ENCODE measurements around the gene TMEM255B. TPM values are rescaled to one million over a fixed set of nuclear protein-coding genes. Genes with fewer than 3 reads are reported as not detected.

Gene TMEM255B
- total RNA-seq, 1 donor from 2014 or later = 0.26 TPM

GRCh38 chr13:113837560-113838355 is 78.7 kb downstream of the TMEM255B start:
- Histone ChIP-seq H3K9me3 (ENCODE audit: low read depth) (no peaks in the 10 kb centered on the region), H3K4me1 (peaks cover 15% of the 10 kb centered on the region), H3K36me3 (no peaks in the 10 kb centered on the region), H3K27ac (peak overlapping the region; percentile 2), H2AFZ (replicated peaks) (no peak overlapping the region), H3F3A (ENCODE audit: low read depth) (no peaks in the 10 kb centered on the region), H3K4me3 (no peak overlapping the region), H3K4me2 (no peak overlapping the region), H3K79me2 (ENCODE audit: low read depth) (no peaks in the 10 kb centered on the region), H3K27me3 (no peaks in the 10 kb centered on the region), H4K20me1 (ENCODE audit: low read depth) (no peaks in the 10 kb centered on the region), H3K9ac (no peak overlapping the region)
- DNase-seq (ENCODE audit: low spot score) = no peak
- Mint-ChIP-seq H3K4me3 (no peak overlapping the region), H3K27me3 (ENCODE audit: insufficient read depth, low read depth) (peaks cover 8% of the 10 kb centered on the region), H3K4me1 (peaks cover 18% of the 10 kb centered on the region), H3K27ac (peak overlapping the region; percentile 84), H3K9me3 (no peaks in the 10 kb centered on the region), H3K36me3 (no peaks in the 10 kb centered on the region)
- no peak for TF ChIP-seq EZH2 (IDR thresholded peaks at IDR 0.05)
- TF ChIP-seq EZH2phosphoT487 (IDR thresholded peaks at IDR 0.05) = no peak
- no peak for TF ChIP-seq CTCF (IDR thresholded peaks at IDR 0.05)

GRCh38 chr13:113838711-113839201 is 79.7 kb downstream of the TMEM255B start:
- Histone ChIP-seq H3K9me3 (ENCODE audit: low read depth) (no peaks in the 10 kb centered on the region), H3K36me3 (no peaks in the 10 kb centered on the region), H3K79me2 (ENCODE audit: low read depth) (no peaks in the 10 kb centered on the region), H3K4me1 (peaks cover 15% of the 10 kb centered on the region), H3K4me2 (no peak overlapping the region), H3F3A (ENCODE audit: low read depth) (no peaks in the 10 kb centered on the region), H4K20me1 (ENCODE audit: low read depth) (no peaks in the 10 kb centered on the region), H3K4me3 (no peak overlapping the region), H3K27ac (no peak overlapping the region), H3K9ac (no peak overlapping the region), H3K27me3 (no peaks in the 10 kb centered on the region), H2AFZ (replicated peaks) (no peak overlapping the region)
- no peak overlapping the region for H3K27ac Mint-ChIP-seq
- H3K9me3 Mint-ChIP-seq = no peaks in the 10 kb centered on the region
- H3K36me3 Mint-ChIP-seq = no peaks in the 10 kb centered on the region
- H3K4me1 Mint-ChIP-seq = peaks cover 18% of the 10 kb centered on the region
- no peak overlapping the region for H3K4me3 Mint-ChIP-seq
- DNase-seq (ENCODE audit: low spot score) = no peak
- H3K27me3 Mint-ChIP-seq (ENCODE audit: insufficient read depth, low read depth) = peaks cover 8% of the 10 kb centered on the region
- TF ChIP-seq EZH2 (IDR thresholded peaks at IDR 0.05) = no peak

GRCh38 chr13:113839536-113840204 is 80.6 kb downstream of the TMEM255B start:
- H3K4me1 Mint-ChIP-seq = peaks cover 22% of the 10 kb centered on the region
- Histone ChIP-seq H3K36me3 (no peaks in the 10 kb centered on the region), H3K79me2 (ENCODE audit: low read depth) (no peaks in the 10 kb centered on the region), H3K9me3 (ENCODE audit: low read depth) (no peaks in the 10 kb centered on the region), H4K20me1 (ENCODE audit: low read depth) (no peaks in the 10 kb centered on the region), H2AFZ (replicated peaks) (no peak overlapping the region), H3K27ac (no peak overlapping the region), H3K4me2 (no peak overlapping the region), H3K4me1 (peaks cover 15% of the 10 kb centered on the region), H3K9ac (no peak overlapping the region), H3F3A (ENCODE audit: low read depth) (no peaks in the 10 kb centered on the region), H3K27me3 (no peaks in the 10 kb centered on the region), H3K4me3 (no peak overlapping the region)
- peaks cover 3% of the 10 kb centered on the region for H3K36me3 Mint-ChIP-seq
- H3K27me3 Mint-ChIP-seq (ENCODE audit: insufficient read depth, low read depth) = peaks cover 6% of the 10 kb centered on the region
- H3K9me3 Mint-ChIP-seq = no peaks in the 10 kb centered on the region
- no peak overlapping the region for H3K27ac Mint-ChIP-seq
- H3K4me3 Mint-ChIP-seq = no peak overlapping the region
- TF ChIP-seq EZH2phosphoT487 (IDR thresholded peaks at IDR 0.05) (no peak), EZH2 (IDR thresholded peaks at IDR 0.05) (no peak), CTCF (IDR thresholded peaks at IDR 0.05) (no peak)
- DNase-seq (ENCODE audit: low spot score) = no peak

Measured in neural progenitor cell (in vitro differentiated cells).